ENCODE data around the gene COMMD2. TPM values are rescaled to one million over a fixed set of nuclear protein-coding genes. Genes with fewer than 3 reads are reported as not detected.

Gene COMMD2
- total RNA-seq, 4 donors from 2014 or later = 16.6 to 28.3 (median 20.9) TPM

- intact Hi-C loops (cut with DNase I) = no loop called here
- no peak for TF ChIP-seq POLR2AphosphoS5 (IDR thresholded peaks at IDR 0.05)
- TF ChIP-seq EP300 (IDR thresholded peaks at IDR 0.05) = no peak
- TF ChIP-seq POLR2A (IDR thresholded peaks at IDR 0.05; ENCODE audit: low read depth) = no peak
- no peak for TF ChIP-seq CTCF (IDR thresholded peaks at IDR 0.05)
- no peaks in the 10 kb centered on the region for H3K9me3 ChIP-seq
Observed at GRCh38 chr3:149727656-149728055, 24.6 kb downstream of the COMMD2 start.

DNA sequence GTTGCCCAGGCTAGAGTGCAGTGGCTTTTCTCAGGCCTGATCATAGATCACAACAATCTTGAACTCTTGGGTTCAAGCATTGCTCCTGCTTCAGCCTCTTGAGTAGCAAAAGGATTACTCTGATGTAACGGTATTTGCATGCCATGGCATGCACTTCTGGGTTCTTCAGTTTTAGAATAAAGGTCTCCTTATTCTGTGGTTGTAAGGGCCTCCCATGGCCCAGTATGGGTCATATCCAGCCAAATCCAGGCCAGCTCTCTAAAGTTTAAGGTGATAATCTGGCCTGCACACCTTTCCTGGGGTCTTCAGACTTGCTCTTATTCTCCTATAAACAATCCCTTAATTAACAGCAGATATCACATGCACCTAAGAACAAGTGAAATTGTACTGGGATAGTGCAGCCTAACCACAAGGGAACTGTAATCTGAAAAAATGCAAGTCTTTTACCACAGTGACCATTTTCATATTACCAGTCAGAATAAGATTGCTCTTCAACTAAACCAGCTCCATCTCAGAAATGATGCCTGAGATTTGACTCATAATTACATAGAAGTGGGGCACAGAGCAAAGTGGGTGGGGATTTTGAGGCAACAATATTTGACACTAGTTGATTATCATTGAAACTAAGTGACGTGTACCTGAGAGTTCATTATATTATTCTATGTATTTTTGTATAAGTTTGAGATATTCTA lies 25.4 kb downstream of the COMMD2 start:
- H3K27ac ChIP-seq (replicated peaks in 1 of 4) = no peak overlapping the region
- no peak overlapping the region for H3K4me3 ChIP-seq
- 94% methylated on average over 2 of the region's 2 CpGs for WGBS
- no peak for DNase-seq (ENCODE audit: extremely low spot score)
- H3K27me3 ChIP-seq = no peaks in the 10 kb centered on the region
- H3K4me1 ChIP-seq = no peaks in the 10 kb centered on the region
- H3K9me3 ChIP-seq = no peaks in the 10 kb centered on the region
- no peaks in the 10 kb centered on the region for H3K36me3 ChIP-seq
- TF ChIP-seq EP300 (IDR thresholded peaks at IDR 0.05) (no peak), POLR2AphosphoS5 (IDR thresholded peaks at IDR 0.05) (no peak), CTCF (IDR thresholded peaks at IDR 0.05) (no peak), POLR2A (IDR thresholded peaks at IDR 0.05; ENCODE audit: low read depth) (no peak)
- intact Hi-C loops (cut with DNase I) = no loop called here

More at GRCh38 chr3:149727656-149728055, 24.6 kb downstream of the COMMD2 start:
- DNase-seq (ENCODE audit: extremely low spot score) = no peak
- H3K4me1 ChIP-seq = no peaks in the 10 kb centered on the region
- H3K27ac ChIP-seq (replicated peaks in 1 of 4) = no peak overlapping the region
- H3K4me3 ChIP-seq = no peak overlapping the region
- no peaks in the 10 kb centered on the region for H3K36me3 ChIP-seq
- 83% methylated on average over 2 of the region's 2 CpGs for WGBS
- no peaks in the 10 kb centered on the region for H3K27me3 ChIP-seq

DNA sequence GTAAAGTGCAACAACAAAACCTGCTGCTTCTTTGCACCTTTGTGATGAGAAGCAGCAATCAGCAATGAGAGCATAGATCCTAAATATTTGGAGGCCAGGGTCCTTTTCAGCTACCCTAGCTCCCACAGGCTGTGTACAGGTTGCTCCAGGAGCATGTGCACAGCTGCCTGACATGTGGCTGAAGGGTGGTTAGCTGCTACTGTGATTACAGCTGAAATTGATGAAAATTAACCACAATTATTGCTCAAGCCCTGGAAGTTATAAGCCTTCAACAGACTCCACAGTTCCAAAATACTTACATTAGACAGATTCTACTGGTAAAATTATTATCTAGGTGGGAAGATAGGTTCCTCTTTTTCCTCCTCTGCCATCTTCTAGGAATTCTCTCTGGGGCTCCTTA lies 28.5 kb downstream of the COMMD2 start:
- intact Hi-C loops (cut with DNase I) = no loop called here
- H3K9me3 ChIP-seq = peaks cover 0 to 10% (median 4%) of the 10 kb centered on the region in 4 donors
- no peaks in the 10 kb centered on the region for H3K36me3 ChIP-seq
- H3K27me3 ChIP-seq = no peaks in the 10 kb centered on the region
- DNase-seq (ENCODE audit: extremely low spot score) = no peak
- no peaks in the 10 kb centered on the region for H3K4me1 ChIP-seq
- no peak overlapping the region for H3K27ac ChIP-seq (replicated peaks in 1 of 4)
- TF ChIP-seq CTCF (IDR thresholded peaks at IDR 0.05) (no peak), EP300 (IDR thresholded peaks at IDR 0.05) (no peak), POLR2A (IDR thresholded peaks at IDR 0.05; ENCODE audit: low read depth) (no peak), POLR2AphosphoS5 (IDR thresholded peaks at IDR 0.05) (no peak)
- no peak overlapping the region for H3K4me3 ChIP-seq

GRCh38 chr3:149720918-149721317 lies 31.4 kb downstream of the COMMD2 start:
- H3K4me1 ChIP-seq = peaks cover 0 to 11% (median 7%) of the 10 kb centered on the region in 4 donors
- WGBS = 96% methylated on average over 2 of the region's 2 CpGs
- no peak overlapping the region for H3K4me3 ChIP-seq
- no peak overlapping the region for H3K27ac ChIP-seq (replicated peaks in 1 of 4)
- TF ChIP-seq POLR2AphosphoS5 (IDR thresholded peaks at IDR 0.05) = no peak
- no peak for TF ChIP-seq CTCF (IDR thresholded peaks at IDR 0.05)
- no peak for TF ChIP-seq EP300 (IDR thresholded peaks at IDR 0.05)
- no peak for TF ChIP-seq POLR2A (IDR thresholded peaks at IDR 0.05; ENCODE audit: low read depth)
- DNase-seq (ENCODE audit: extremely low spot score) = no peak
- H3K36me3 ChIP-seq = no peaks in the 10 kb centered on the region
- no peaks in the 10 kb centered on the region for H3K27me3 ChIP-seq
- intact Hi-C loops (cut with DNase I) = no loop called here
- peaks cover 0 to 10% (median 4%) of the 10 kb centered on the region in 4 donors for H3K9me3 ChIP-seq
